GM19035 (cell line): ENCODE results near the gene OR6S1.
"Not testable (repeated sequence)": the region's sequence is repeated elsewhere in the genome, so short reads cannot be mapped to it uniquely, and the experiment has no call there.

Experiments used
- ATAC-seq: cut with Tn5 transposase; IDR thresholded peaks from one replicate; pipeline ENCODE4 v1.9.1; 2021; ENCODE audit not compliant: unreplicated experiment

Gene OR6S1

DNA sequence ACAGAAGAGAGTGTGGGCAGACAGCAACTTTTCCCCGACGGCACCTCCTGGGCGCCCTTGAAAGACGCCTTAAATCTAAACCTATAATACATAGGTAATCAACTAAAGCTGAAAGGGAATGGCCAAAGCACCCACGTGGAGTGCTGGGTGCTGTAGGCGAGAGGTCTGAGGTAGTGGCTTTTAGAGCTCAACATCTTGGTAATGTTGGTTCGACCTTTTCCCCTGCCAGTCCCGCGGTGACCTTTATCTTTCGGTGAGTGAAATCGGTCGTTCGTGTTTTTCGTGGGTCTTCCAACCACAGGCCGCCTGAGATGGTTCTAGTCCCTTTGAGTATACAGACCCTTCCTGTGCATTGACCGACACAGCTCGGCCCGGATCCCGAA lies 9.1 kb downstream of the OR6S1 start:
- peak; percentile 22 for ATAC-seq

DNA sequence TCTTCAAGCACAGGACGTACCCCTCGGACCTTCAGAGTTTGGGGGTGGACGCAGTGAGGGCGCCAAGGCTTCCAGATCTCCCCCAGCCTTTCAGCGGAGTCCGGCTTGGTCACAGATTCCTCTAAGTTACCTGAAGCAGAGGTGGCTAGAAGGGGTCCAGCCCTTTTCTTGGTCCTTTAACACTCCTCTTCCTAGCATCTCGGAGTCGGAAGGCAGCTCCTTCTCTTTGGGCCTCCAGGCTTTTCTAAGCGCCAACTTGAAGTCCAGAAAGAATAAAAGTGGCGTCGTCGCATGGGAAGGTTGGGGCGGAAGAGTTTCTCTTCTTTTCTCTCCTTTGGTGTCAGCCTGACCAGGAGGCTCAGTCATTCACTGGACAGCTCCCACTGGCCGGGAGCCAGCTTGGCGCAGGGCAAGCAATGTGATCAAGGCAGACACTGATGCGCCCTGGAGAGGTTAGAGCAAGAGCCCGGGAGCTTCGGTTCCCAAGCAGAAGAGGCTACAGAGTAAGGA lies 9.6 kb downstream of the OR6S1 start:
- no peak for ATAC-seq

DNA sequence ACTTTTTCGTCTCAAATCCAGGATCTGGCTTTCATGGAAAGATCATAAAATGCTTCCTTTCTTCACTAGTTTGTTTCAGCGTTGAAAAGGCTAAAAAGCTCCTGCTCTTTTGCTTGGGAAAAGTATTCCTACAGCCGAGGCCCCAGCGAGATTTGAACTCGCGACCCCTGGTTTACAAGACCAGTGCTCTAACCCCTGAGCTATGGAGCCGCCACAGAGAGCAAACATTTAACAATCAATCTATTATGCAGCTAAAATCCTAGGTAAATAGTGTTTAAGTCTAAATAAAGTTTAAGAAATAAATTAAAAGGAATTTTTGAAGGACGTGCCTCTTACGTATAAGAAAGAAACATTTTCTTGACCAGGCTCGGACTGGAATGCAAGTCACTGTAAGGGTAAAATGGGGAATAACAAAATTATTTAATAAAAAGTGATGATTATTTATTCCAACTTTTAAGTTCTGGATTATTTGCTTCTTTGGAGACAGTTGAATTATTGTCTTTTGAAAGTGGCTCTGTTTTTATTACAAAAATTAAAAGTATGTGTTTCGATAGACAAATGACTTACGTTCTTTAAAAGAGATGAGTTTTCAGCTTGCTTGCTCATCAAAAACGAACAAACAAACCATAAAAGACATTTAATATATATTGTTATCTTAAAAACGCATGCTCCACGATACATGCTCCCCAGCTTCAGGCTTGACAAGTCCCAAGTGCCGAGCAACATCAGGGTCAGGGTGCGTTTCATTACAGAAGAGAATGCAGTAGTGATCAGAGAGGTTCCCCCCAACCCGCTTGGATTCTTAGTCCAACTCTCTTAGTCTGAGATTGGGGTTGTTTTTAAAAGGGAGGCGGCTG lies 10.2 kb downstream of the OR6S1 start:
- ATAC-seq, result no peak

DNA sequence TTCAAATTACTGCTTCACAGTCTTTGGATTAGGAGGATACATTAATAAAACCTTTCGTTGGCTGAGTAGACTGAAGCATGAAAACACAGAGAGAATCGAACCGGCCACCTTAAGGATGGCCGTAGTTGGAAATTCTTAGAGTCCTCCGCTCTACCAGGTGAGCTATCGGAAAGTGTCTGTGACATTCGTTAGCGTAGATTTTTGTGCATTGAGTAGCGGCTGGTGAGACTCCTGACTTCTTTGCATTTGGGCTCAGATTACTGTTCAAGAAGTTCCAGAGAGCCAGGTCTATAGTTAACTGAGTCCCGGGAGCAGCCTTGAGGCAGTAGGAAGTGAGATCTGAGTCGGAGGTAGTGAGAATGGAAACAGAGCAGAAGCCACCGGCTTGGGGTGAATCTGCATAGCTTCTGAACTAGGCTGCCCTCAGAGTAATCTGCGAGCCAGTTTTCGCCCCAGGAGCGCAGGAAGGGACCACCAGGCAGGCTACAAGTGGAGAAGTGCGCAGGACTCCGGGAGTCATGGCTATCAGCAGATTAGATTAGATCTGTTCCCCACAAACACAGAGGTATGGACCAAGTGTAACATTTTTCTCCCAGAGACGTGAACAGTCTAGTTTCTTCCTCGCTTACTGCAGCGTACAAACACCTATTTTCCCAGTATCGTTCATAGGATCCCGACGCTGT lies 11.0 kb downstream of the OR6S1 start:
- no peak for ATAC-seq

DNA sequence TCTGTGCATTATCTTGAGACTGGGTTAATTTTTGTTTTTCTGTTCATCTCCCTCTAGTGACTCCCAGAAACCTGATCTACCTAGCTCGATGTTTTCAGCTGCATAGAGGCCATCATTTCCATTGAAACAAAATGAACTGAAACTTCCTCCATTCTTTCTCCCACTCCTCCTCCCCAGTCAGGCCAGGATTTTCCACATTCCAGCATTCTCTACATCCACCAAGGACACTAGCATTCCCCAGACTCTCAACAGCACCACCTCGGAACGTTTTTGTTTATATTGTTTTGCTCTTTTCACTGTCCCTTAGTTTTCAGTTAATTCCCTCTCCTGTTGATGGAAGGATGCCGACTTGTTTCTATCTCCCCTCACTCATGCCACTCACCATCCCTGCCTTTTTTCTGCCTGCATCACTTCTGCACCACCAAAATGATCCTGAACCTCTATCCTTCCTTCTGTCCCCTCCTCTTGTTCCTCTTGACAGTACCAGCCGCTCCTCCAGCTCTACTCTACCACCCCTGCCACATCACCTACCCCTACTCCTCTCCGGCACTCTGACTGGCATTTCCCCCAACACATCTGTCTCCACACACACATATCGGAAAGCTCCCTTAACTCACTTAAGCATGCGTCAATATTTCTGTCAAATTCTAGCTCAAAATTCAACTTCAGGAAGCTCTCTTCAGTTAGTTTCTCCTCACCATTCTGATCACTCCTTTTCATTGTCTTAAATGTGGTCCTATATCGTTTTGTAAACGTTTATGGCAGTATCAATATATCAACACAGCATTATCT lies 13.2 kb downstream of the OR6S1 start:
- no peak for ATAC-seq

DNA sequence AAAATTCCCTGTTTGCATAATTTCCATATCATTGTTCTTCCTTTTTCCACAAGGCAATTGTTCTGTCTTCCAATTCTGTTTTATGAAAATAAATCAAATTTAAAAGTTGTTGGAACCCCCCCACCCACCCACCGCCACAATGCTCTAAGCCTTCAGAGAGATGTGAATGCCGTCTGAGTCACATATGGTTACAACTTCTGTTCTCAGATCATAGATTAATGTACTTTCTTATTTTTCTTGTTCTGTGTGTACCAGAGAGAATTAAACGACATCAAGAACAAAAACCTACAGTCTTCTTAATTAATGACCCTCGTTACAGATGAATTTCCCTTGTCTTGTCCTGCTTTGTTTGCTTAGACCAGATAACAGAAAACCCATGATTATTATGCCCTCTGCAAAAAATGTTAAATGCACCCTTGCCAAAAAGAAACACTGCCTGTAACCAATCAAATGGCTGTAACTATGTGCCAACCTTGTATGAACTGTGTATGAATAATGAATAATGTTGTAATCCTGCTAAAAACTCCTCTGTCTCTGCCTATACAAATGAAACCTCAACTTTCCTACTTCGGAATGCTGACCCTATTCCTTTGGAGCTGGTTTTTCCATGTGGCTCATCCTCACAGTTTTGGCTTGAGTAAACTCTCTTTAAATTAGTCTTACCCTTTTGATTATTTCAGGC lies 14.0 kb downstream of the OR6S1 start:
- no peak for ATAC-seq

DNA sequence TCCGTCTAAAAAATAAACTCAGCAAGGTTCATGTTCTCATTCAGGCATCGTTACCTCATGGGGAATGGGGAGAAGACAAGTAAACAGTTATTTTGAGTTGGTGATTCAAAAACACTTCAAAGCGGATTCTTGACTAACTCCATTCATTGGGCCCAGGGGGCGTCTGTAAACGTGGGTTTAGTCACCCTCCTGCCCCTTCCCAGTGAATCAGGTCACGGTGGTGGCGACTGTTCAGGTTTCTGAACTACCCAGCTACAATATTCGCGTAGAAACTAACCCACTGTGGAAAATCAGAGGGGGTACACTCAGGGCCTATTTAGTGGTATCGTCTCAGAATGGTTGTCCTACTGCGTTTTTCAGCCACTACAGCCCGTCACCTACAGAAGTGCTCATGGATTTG lies 15.2 kb downstream of the OR6S1 start:
- ATAC-seq, result no peak

DNA sequence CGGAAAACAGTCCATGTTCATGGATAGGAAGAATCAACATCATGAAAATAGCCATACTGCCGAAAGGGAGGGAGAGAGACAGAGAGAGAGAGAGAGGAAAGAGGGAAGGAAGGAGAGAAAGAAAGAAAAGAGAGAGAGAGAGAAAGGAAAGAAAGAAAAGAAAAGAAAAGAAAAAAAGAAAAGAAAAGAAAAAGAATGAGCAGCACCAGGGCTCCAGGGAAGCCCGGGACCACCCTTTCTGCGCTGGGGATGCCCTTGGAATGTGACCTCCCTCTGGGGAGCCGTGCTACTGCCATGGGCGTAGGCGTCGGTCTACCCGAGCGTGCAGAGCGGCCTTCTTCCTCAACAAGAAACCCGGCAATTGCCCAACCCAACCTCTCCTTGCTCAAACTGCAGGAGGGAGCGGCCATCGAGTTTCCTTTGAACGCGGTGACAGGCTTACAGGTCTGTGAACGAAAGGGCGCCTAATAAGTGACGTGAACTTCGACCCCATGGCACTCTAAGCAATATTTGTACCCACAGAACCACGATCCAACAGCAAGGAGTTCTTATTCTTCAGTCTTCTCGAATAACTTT lies 16.9 kb downstream of the OR6S1 start:
- no peak for ATAC-seq

DNA sequence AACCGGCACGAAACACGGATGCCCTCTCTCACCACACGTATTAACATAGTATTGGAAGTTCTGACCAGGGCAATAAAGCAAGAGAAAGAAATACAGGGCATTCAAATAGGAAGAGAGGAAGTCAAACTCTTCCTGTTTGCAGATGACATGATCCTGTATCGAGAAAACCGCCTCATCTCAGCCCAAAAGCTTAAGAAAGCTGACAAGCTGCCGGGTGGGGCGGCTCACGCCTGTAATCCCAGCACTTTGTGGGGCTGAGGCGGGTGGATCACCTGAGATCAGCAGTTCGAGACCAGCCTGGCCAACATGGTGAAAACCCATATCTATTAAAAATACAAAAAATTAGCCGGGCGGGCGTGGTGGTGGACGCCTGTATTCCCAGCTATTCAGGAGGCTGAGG lies 17.7 kb downstream of the OR6S1 start:
- ATAC-seq, result no peak

DNA sequence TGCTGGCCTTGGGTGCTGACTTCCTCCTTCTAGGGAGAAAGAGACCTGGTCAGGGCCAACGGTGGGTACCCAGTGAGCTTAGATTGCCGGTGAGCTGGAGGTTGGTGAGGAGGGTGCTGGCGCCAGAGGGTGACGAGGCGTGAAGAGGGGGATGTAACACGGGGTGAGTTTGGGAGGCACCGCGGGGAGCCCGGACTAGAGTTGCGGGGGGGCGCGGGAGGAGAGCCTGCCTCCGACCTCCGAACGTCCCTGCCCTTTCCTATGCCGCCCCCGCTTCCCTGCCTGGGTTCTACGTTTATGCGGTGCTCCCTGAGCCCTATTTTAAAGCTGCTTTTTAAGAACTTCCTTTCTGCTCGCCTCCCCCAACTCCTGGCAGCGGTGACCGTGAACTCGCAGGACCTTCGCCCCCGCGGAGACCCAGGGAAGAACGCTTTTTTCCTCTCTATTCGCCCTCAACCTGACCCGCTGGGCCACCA lies 18.6 kb downstream of the OR6S1 start:
- ATAC-seq, result no peak

DNA sequence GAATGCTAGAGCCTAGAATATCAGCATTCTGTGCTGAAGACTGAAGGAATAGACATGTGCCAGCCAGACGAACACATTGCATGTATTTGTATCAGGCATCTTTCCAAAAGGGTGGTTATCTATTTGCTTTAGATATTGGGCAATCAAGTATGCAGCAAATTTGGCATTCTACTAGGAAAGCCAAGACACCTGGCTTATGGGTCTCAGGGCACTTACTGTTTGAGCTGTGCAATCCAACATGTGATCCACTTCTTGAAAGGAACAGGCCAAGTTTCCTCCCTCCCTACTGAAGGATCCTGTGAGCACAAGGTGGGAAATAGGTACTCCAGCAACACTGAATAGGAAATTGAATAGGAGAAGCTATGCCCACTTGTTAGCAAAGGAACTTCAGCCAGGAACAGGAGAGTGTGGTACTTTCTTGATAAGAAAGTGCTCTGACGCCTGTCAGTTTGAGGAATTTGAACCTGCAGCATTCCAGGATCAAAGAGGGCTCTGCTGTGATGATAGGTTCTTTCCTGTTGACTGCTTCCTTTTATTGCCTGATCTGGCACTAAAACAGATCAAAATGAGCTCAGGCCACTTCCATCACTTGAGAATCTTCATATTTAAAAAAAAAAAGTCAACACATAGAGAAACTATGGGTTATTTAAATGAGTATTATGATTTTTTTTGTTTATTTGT lies 20.6 kb downstream of the OR6S1 start:
- no peak for ATAC-seq

DNA sequence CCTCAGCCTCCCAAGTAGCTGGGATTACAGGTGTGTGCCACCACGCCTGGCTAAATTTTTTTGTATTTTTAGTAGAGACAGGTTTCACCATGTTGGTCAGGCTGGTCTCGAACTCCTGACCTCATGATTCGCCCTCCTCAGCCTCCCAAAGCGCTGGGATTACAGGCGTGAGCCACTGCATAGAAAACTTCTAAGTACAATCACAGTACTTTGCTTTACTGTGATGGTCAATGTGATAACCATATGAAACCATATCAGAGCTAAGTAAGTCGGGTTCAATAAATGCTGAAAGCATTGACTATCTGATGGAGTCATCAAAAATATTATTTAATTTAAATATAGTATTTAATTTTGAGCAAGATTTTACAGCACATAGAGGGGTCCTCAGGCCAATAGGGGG lies 21.8 kb downstream of the OR6S1 start:
- not testable (repeated sequence) for ATAC-seq

DNA sequence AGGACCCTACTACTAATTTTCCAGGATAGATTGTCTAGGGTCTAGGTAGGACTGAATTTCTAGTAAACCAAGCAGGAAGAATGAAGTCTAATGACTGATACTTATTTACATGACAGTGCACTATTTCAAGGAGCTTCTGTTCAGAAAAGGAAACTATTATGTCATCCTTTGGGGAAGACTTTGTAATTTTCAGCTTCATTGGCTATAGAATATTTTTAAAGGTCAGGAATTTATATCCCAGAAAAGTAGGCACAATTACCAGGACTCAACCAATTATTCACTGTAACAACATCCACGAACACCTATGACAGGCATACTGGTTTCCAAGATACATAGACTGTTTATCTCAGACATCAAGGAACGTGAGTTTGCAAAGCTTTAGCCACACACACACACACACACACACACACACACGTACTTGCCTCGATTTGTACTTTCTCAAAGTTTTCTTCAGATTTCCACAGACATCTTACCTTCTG lies 23.2 kb downstream of the OR6S1 start:
- ATAC-seq, result no peak

DNA sequence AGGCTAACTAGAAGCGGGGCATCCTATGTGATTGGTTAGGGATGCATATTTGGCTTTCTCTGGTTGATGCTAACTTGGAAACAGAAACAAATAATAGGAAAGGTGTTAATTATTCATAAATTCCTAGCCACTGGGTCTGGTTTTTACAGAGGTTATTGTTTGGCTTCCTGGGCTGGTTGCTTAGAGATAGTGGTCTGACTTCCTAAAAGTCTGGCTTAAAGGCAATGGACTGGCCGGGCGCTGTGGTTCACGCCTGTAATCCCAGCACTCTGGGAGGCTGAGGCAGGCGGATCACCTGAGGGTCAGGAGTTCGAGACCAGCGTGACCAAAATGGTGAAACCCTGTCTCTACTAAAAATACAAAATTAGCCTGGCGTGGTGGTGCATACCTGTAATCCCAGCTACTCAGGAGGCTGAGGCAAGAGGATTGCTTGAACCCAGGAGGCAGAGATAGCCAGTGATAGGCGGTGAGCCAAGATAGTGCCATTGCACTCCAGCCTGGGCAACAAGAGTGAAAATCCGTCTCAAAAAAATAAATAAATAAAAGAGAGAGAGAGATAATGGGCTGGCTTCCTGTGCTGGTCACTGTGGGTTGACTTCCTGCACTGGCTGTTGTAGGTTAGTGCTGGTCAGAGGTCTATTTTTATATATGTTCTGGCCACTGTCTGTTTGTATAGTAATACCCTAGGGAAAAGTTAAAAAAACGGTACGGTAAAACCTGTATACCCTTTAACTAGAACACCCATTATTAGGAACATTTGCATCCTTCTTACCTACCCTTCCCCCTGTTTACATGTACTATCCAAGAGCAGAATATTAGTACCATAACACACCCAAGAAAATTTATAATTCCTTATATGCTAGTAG lies 24.1 kb downstream of the OR6S1 start:
- peak; percentile 41 for ATAC-seq

DNA sequence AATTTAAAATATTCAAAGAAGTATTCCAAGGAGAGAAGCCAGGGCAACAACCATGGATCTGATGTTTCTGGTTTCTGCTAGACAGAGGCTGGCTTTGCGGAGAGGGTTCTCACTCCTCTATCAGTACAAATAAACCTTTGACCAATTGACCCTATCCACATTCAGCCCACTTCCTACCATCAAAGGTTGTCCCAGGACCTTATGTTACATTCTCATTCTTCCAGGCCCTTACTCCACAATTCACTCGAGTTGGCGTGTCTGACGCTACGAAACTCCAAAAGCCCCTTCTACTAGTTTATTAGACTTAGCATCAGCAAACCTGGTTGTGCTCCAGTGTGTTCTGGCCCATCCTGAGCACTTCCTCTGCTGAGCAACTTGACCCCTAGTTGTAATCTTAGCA lies 25.5 kb downstream of the OR6S1 start:
- no peak for ATAC-seq

DNA sequence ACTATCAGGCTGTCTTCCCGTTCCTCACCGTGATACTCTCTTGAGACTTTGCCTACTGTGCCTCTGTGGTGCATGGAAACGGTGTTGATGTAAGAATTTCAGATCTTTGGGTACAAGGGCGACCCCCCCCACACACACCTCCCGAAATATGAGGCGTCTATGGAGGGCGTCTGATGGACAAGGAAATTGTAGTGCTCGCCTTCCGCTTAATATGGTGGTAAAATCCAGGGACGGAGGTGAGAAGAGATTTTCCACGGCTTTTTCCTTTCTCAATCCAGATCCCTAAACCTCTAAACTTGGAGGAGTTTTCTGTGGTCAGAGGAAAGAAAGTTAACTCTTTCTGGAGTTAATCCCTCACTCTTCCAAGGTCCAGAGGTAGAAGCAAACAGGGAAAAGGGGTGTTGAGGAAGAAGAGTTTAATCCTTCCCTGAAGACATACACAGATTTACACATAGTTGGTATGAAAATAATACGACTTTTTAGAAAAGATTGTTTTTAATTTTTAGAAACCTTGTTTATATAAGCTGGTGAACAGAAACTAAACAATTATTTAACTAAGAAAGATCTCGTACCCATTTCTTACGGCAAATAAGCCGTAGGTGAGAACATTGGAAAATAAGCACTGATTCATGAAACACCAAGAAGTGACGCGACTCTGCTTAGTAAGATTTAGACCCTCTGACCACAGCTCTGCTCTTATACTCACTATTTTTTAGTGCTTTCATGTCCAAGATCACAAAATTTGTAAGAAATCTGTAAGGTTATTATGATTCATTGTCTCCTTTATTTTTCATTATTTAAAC lies 27.3 kb downstream of the OR6S1 start:
- no peak for ATAC-seq

DNA sequence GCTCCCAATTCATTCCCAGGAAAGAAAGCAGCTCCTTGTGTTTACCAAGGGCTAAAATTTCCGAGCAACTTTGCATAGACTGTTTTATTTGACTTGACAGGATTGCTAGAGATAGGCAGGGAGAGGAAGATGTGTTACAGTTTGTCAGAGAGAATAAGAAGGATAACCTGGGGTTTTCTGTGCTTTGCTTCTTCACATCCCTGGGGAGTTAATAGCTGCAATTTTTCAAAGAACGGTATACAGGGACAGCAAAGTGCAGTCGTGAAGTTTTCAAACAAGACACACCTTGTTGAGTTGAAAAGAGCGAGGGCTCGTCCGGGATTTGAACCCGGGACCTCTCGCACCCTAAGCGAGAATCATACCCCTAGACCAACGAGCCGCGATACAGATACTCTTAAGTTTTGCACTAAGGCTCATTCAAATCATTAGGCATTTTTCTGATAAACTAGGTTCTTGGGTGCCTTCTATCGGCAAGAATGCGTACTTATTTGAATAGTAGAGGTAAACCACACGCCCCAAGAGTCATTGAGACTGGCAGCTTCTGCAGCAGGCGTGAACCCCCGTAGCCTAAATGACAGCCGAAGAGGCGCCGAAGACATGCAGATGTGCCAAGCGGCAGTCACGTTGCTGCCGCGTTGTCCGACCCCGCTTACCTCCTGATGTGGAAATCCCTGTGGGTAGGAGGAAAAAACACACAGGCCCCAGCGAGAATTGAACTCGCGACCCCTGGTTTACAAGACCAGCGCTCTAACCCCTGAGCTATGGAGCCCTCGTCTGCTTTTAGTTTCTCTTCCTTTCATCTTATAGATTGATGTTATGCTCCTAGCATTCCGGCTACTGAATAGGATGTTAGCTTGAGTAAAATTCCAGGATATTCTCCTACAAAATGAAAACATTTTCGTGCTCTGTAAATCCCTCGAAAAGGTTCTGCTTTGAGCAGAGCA lies 28.1 kb downstream of the OR6S1 start:
- ATAC-seq, result peak; percentile 61
